OCI-LY1 (cell line): ENCODE results near the gene CHMP1B.

Experiments
- H2AFZ ChIP-seq: fragments of 200-600 bp; sonication (generic), shearing (Covaris generic); 2 replicates; pipeline ENCODE4 v1.6.0; 2014; ENCODE audit warnings: antibody characterized with exemption, mild to moderate bottlenecking, low read length
- H3F3A ChIP-seq: fragments of 200-600 bp; sonication (generic), shearing (Covaris generic); 2 replicates; pipeline ENCODE4 v1.6.0; 2014; ENCODE audit warnings: mild to moderate bottlenecking, antibody characterized with exemption, low read length, moderate library complexity; ENCODE audit not compliant: insufficient read depth
- H3K27ac ChIP-seq: fragments of 200-600 bp; sonication (generic); 2 replicates; pipeline ENCODE4 v1.5.1; 2014; ENCODE audit warnings: low read length, mixed run types, mild to moderate bottlenecking, low read depth; ENCODE audit not compliant: poor library complexity, severe bottlenecking
- H3K27me3 ChIP-seq: fragments of 200-600 bp; sonication (generic); 2 replicates; pipeline ENCODE4 v1.6.0; 2014; ENCODE audit warnings: antibody characterized with exemption, mild to moderate bottlenecking, low read length, moderate library complexity; ENCODE audit not compliant: insufficient read depth
- H3K36me3 ChIP-seq: fragments of 200-600 bp; sonication (generic); 2 replicates; pipeline ENCODE4 v1.6.1; 2014; ENCODE audit warnings: mild to moderate bottlenecking, antibody characterized with exemption, low read length, moderate library complexity, mixed read lengths; ENCODE audit not compliant: insufficient read depth
- H3K4me1 ChIP-seq: fragments of 200-600 bp; sonication (generic); 2 replicates; pipeline ENCODE4 v1.5.1; 2014; ENCODE audit warnings: mild to moderate bottlenecking, low read length, moderate library complexity; ENCODE audit not compliant: insufficient read depth, severe bottlenecking
- H3K4me2 ChIP-seq: fragments of 200-600 bp; sonication (generic), shearing (Covaris generic); 2 replicates; pipeline ENCODE4 v1.6.1; 2014; ENCODE audit warnings: low read length
- H3K4me3 ChIP-seq: fragments of 200-600 bp; sonication (generic); 2 replicates; pipeline ENCODE4 v1.5.1; 2014; ENCODE audit warnings: low read length, low read depth, mild to moderate bottlenecking, mixed read lengths; ENCODE audit not compliant: poor library complexity, severe bottlenecking
- H3K79me2 ChIP-seq: fragments of 200-600 bp; shearing (Covaris generic); 2 replicates; pipeline ENCODE4 v1.6.1; 2016; ENCODE audit warnings: mixed run types, low read length, mixed read lengths; ENCODE audit not compliant: insufficient read depth
- H3K9ac ChIP-seq: fragments of 200-600 bp; sonication (generic), shearing (Covaris generic); 2 replicates; pipeline ENCODE4 v1.6.1; 2014; ENCODE audit warnings: mild to moderate bottlenecking, low read length, mixed read lengths
- H3K9me2 ChIP-seq: fragments of 200-600 bp; sonication (generic), shearing (Covaris generic); 2 replicates; pipeline ENCODE4 v1.6.1; 2014; ENCODE audit warnings: low read depth, mild to moderate bottlenecking, low read length, mixed read lengths
- H3K9me3 ChIP-seq: fragments of 200-600 bp; shearing (Covaris generic); 2 replicates; pipeline ENCODE4 v1.6.1; 2014; ENCODE audit warnings: low read length, mixed read lengths
- H4K20me1 ChIP-seq: fragments of 200-600 bp; sonication (generic), shearing (Covaris generic); 2 replicates; pipeline ENCODE4 v1.6.0; 2016; ENCODE audit warnings: mild to moderate bottlenecking, low read length; ENCODE audit not compliant: insufficient read depth
- CTCF ChIP-seq: fragments of 200-600 bp; sonication (generic), shearing (Covaris generic); IDR thresholded peaks from 2 replicates; pipeline ENCODE4 v1.5.1; 2017; ENCODE audit warnings: mild to moderate bottlenecking, antibody characterized with exemption, low read length, moderate library complexity, mixed read lengths
- EZH2 ChIP-seq: fragments of 200-600 bp; sonication (generic), shearing (Covaris generic); IDR thresholded peaks from 2 replicates; pipeline ENCODE4 v1.8.0; 2017; ENCODE audit warnings: borderline replicate concordance, mixed run types, mild to moderate bottlenecking, antibody characterized with exemption, low read length, moderate library complexity, mixed read lengths

CHMP1B gene

GRCh38 chr18:11809895-11810294, 41.3 kb upstream of the CHMP1B start:
- Histone ChIP-seq H4K20me1 (no peaks in the 10 kb centered on the region), H3F3A (no peaks in the 10 kb centered on the region), H3K27ac (no peak overlapping the region), H3K4me1 (no peaks in the 10 kb centered on the region), H3K27me3 (peaks cover 9% of the 10 kb centered on the region; the same call in 1 of the 2 replicates), H3K9me3 (no peaks in the 10 kb centered on the region), H3K79me2 (no peaks in the 10 kb centered on the region), H3K4me3 (no peak overlapping the region), H3K4me2 (no peak overlapping the region), H3K36me3 (no peaks in the 10 kb centered on the region), H3K9me2 (no peaks in the 10 kb centered on the region), H3K9ac (no peak overlapping the region), H2AFZ (no peak overlapping the region)
- TF ChIP-seq EZH2, result no peak
- TF ChIP-seq CTCF, result no peak

GRCh38 chr18:11810379-11810778, 40.8 kb upstream of the CHMP1B start:
- Histone ChIP-seq H4K20me1 (no peaks in the 10 kb centered on the region), H2AFZ (no peak overlapping the region), H3K9me2 (no peaks in the 10 kb centered on the region), H3K79me2 (no peaks in the 10 kb centered on the region), H3K36me3 (no peaks in the 10 kb centered on the region), H3K27me3 (peaks cover 9% of the 10 kb centered on the region; the same call in 1 of the 2 replicates), H3K4me2 (no peak overlapping the region), H3K4me1 (no peaks in the 10 kb centered on the region), H3K9me3 (no peaks in the 10 kb centered on the region), H3K9ac (no peak overlapping the region), H3K27ac (no peak overlapping the region), H3K4me3 (no peak overlapping the region), H3F3A (no peaks in the 10 kb centered on the region)
- TF ChIP-seq CTCF (no peak), EZH2 (no peak)

- Histone ChIP-seq H3K4me2 (no peak overlapping the region), H3K27me3 (peaks cover 9% of the 10 kb centered on the region; the same call in 1 of the 2 replicates), H3K4me3 (no peak overlapping the region), H3K27ac (no peak overlapping the region), H3K36me3 (no peaks in the 10 kb centered on the region), H3F3A (no peaks in the 10 kb centered on the region), H3K9me2 (no peaks in the 10 kb centered on the region), H2AFZ (no peak overlapping the region), H4K20me1 (no peaks in the 10 kb centered on the region), H3K79me2 (no peaks in the 10 kb centered on the region), H3K4me1 (no peaks in the 10 kb centered on the region), H3K9ac (no peak overlapping the region), H3K9me3 (no peaks in the 10 kb centered on the region)
- TF ChIP-seq EZH2 (no peak), CTCF (no peak)
These were observed 40.2 kb upstream of the CHMP1B start for GRCh38 chr18:11811009-11811408.
